Stimulated activated CD4-positive, alpha-beta T cell treated with anti-CD3 and anti-CD28 coated beads, TNF-alpha, amount 100 ng/mL, for 4 hours (primary cell): ENCODE results near the gene RNU1-3.
"Not testable (repeated sequence)": the region's sequence is repeated elsewhere in the genome, so short reads cannot be mapped to it uniquely, and the experiment has no call there.

Experiments used
- DNase-seq, 3 experiments: peaks; one replicate each; pipeline ENCODE4 v3.0.0-alpha.2; 2020; ENCODE audit warnings: low read depth in 3 of 3

Gene RNU1-3

DNA sequence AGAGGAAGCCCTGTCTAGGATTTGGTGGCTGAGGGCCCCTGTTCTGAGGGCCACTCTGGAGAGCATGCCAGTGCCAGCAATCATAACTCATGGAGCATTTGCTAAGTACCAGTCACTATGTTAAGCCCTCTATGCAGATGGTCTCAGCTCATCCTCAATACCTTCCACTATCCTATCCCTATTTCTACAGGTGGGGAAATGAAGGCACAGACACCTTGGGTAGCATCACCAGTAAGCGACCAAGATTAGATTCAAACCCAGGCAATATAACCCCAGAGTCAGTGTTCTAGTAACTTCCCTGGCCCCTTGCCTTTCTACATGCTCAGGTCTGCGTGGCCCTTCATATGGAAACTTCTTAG is 45.5 kb downstream of the RNU1-3 start:
- no peak for DNase-seq

DNA sequence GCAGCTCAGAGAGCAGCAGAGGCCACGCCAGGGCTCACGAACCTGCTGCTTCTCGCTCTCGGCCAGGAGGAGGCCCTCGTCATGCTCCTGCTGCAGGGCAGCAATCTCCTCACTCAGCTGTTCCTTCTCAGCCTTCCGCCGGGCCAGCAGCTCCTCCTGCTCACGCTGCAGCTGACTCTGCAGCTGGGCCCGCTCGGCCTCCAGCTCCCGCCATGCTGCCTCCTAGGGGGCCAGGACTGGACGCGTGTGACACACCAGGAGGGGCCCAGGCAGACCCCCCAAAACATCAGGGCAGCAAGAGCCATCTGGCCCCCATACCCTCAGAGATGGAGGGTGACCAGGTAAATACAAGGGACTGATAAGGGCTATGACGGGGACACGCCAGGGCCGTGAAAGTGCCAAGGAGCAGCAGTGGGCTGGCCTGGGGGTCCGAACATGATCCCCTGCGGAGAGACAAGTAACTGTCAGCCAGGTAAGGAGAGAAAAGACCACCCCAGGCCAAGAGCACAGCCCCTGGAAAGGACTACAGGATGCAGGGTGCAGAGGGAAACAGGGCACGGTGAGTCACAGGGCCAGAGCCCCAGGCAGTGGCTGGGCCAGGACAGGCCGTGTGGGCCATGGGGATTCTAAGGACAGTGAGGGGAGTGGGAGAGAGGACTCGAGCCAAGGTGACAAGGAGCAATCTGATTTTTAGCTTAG is 46.8 kb downstream of the RNU1-3 start:
- DNase-seq, result not testable (repeated sequence)

DNA sequence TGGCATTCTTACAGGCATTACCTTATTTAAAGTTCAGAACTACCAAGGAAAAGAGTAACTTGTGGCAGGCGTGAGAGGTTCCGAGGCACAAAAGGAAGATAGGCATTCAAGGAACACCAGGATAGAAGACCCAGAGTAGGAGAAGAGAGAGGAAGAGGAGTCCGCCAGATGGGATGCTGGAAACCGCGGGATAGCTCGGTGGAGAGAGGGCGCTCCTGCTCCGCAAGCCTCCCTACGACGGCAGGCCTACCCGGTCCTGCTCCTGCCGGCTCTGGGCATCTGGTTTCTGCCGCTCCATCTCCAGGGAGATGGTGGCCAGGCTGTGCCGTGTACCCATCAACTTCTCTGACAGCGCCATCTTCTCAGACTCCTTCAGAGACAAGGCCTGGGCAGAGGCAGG is 48.0 kb downstream of the RNU1-3 start:
- DNase-seq, result no peak

DNA sequence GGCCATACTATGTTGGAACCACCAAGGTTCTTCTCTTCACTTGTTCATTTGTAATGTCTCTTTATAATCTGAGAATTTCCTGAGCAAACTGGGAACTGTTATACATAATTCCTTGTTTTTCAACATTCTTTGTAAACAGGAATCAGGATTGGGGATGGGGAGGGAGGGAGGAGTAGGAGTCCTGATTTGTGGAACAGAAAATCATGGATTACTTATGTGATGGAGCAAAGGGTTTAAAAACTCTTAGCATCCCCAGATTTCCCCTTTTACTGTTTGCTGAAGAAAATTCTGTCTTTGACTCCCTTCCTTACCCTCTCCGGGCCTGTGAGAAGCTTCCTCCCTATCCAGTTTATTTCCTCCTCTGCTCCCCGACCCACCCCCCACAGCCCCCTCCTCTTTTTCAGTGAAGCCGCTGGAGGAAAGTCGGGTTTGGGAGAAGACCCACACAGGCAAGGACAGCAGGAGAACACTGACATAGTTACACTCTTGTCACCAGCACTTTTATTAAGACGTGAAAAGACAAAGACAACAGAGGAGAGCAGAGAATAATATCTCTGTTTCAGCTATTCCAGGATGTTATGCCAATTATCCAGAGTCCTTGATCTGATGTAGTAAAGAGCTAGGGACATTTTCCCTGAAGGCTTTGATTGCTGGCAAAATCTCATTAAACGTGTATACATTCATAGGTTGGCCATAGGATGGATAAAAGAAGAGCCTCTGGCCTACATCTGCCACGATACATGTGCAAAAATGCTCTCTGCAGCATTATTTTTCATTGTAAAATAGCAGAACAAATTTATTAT is 48.8 kb downstream of the RNU1-3 start:
- no peak for DNase-seq

DNA sequence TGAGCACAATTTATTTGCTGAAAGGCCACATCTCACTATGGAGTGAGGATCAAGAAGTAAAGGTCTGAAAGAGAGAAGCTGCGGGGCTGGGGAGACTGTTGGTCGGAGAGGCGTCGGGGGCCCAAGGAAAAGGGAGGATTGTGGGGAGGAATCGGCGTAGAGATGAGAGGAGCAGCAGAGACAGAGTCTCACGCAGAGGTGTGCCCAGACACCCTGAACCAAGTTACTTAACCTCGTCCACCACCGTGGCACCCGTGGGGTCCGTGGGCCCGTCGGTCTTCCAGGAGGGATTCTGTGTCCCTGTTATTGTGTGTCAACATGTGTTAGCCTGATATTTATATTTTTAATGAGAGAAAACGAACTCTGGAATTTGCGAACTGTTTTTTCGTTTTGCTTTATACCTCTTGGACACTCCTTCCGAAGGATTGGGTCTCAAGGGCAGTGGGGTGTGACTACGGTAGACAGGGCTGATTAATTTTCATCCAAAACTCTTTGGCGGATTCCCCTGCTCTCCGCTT is 49.6 kb downstream of the RNU1-3 start:
- DNase-seq, result no peak
